Bone marrow (tissue), 2 donors: Measurements from ENCODE around the gene EML6.
A peak's percentile ranks its signal among the peaks of the same experiment; 100 is the strongest.

Experiments used
- DNase-seq, 2 donors: peaks; one replicate each; lab custom pipeline; 2025; lab: John Stamatoyannopoulos, UW

EML6 gene

DNA sequence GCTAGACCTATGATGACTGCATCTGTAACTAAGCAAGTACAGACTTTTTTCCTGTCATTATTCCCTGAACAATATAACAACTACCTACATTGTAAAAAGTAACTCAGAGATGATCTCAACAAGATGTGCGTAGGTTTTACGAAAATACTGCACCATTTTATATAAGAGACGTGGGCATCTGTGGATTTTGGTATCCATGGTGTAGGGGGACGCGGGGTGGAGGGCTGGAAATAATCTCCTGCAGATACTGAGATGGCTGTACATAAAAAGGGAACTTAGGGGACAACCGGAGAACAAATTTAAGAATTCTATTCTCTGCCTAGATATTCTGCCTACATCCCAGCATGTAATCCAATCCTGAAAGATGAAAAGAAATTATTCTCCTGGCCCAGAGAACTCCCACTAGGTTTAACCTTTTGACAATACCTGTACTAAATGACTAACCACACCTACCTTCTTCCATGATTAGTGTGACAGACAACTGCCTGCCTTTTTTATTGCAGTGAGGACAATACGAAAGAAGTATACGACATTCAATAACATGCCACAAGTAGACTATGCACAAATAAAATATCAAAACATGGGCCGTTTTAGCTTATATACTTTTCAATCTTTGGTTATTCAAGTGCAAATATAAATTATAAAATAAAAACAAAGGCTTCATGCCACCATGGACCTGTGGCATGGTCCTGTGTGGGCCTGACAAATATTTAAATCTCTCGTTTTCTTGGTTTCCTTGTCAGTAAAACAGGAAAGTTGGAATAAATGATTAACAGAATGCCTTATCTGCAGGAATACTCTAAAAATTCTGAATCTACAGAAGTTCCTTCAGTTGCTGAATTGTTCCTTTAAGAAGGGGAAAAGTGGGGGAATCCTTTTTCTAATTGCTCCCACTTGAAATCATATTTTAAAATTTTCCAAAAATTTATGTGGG is 280.5 kb downstream of the EML6 start:
- DNase-seq = no peak

DNA sequence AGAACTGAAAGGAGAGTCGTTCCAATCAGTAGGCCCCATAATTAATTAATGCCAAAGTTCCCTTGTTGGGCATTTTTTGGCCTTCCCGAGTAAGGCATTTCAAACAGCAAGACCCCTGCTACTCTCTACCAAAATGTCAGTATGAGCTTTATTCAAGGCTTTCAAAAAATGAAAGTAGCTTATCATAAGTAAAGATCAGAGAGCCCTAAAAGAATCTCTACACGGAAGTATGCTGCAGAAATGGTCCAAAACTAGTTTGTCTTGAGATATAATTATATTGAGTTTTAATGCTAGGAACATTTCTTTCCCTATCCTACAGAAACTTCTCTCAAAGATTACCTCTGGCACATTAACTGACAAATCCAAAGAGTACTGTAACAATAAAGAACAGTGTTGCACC is 282.8 kb downstream of the EML6 start:
- no peak for DNase-seq

DNA sequence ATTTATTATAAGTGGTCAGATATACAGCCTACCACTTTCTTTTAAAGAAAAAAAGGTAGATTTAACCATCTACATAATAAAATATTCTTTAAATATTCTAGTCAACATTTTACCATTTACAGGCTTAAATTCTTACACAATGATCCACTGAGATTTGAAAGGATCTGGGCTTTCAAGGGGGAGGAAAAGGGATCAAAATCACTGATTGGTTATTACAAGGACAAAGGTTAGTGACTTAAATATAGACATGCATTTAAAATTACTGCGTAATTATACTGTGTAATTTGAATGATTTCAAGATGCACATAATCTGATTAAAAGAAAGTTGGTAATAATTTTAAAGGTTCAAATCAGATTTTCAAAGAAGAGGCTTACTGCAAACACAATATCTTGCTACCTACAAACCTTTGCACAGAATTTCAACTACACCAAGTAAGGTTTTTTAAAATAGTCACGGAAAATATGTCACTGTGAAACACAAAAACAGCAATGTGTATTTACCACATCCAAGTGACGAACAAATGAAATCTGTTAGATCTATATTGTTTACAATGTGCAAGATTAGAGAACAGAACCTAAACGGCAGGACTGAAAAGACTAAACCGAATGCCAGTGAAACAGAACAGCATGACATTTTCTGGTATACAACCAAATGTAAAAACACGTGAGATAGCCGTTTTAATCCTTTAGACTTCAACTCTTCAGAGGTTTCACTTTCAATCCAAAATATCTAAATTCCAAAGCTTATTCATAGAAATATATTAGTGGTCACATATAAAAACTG is 286.0 kb downstream of the EML6 start:
- DNase-seq = no peak

DNA sequence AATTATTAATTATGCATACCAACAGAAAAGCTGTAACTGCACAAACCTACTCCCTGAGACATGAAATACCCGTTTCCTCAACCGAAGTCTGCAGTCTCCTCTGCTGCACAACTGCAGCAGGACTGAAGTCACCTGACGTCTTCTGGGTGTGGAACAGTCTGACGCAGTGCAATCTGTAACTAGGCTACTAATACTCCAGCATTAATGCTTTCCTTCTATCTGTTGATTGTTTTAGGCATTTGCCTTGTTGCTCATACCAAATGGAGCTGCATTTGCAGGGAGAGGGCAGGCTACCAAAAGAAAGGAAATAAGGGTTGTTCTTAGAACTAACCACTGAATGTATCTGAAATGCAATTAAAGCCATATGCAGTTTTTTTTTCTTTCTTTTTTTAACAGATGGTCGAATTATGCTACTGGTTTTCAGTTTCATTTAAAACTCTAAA is 286.7 kb downstream of the EML6 start:
- peak in 1 of 2 donors; percentile 50 for DNase-seq

DNA sequence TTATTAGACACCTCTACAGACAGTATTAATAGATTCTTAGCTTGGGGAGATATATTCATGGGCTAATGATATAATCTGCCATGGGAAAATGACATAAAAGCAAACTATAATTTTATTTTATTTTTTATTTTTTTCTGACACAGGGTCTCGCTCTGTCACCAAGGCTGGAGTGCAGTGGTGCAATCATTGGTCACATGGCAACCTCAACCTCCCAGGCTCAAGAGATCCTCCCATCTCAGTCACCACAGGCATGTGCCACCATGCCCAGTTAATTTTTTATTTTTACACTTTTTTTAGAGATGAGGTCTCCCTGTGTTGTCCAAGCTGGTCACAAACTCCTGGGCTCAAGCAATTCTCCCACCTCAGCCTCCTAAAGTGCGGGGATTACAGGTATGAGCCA is 287.5 kb downstream of the EML6 start:
- DNase-seq = no peak

DNA sequence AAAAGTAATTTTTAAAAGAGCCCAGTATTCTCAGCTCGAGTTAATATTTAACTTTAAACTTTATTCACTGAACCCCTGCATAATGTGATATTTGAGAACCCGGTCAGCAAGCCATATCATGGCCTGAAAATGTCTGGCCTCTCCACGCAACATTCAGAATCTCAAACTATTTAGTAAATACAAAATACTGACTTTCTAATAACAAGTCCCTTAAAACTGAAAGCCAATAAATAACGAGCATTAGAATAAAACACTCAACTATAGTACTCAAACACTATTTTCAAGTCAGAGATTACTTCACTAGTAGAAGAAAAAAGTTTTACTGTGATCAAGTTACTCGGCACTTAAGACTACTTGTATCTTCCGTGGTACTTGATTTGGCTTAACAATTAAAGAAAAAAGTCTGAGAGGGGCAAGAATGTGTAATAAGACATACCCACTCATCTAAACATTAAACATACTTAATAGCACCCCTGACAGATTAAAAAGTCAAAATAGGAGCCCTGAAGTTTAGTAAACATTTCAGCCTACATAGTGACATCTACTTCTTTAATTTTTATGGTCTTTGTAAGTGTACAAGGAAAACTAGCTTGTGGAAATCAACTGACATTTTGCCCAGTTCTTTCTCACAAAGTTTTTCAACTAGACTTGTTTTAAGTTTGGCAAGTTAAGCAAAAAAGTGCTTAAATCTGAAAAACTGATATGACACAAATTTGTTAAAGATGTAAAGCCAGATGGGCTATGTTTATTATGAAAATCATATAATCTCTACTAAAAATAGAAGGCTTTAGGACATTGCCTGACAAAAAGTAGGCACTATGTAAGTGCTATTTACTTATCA is 288.6 kb downstream of the EML6 start:
- DNase-seq = no peak

DNA sequence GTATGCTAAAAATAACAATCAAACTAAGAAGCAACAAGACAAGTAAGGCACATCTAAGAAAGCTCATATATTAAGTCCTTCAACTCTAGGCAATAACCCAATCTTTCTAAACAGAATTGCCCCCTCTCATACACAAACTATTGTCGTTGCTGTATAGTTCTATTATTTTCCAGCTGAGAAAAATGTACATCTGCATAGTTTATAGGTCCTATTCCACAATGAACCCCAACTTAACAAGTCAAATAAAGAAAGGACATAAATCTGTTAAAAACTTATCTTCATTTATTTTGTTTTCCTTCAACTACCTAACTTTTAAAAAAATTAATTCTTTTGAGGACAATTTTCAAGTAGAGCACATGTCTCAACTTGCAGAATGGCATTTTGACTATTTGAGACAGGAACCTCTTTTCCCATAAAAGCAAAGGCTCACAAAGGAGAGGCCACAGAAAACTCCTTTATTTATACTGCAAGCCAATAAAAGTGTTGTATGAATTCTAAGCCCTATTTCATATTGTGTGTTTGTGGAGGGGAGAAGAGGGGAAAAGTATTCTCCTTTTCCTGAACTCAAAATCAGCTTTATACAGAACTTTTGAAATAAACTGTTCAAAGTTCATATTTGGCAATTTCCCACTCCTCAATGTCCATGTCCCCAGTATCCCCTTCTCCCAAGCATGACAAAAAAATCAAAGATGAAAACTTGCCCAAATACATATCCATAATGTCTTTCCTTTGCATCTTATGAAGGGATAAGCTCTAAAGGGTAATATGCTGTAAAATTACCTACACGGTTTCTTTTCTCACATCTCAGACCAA is 289.4 kb downstream of the EML6 start:
- no peak for DNase-seq

DNA sequence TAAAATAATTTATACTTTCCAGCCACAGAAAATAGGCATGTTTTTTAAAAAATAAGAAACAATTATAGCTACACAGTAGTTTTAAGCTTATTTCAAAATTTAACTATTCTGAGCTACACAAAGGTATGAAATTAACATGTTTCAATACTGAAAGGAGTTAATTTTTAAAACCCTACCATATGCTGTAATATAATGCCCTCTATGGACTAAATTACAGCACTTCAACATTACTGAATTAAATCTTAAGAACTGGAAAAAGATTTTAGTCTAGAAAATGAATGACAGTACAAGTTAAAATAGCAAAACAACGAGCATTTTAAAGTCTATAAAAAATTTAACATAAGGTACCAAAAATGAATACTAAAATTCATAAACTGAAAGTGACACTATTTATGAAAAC is 290.5 kb downstream of the EML6 start:
- no peak for DNase-seq

DNA sequence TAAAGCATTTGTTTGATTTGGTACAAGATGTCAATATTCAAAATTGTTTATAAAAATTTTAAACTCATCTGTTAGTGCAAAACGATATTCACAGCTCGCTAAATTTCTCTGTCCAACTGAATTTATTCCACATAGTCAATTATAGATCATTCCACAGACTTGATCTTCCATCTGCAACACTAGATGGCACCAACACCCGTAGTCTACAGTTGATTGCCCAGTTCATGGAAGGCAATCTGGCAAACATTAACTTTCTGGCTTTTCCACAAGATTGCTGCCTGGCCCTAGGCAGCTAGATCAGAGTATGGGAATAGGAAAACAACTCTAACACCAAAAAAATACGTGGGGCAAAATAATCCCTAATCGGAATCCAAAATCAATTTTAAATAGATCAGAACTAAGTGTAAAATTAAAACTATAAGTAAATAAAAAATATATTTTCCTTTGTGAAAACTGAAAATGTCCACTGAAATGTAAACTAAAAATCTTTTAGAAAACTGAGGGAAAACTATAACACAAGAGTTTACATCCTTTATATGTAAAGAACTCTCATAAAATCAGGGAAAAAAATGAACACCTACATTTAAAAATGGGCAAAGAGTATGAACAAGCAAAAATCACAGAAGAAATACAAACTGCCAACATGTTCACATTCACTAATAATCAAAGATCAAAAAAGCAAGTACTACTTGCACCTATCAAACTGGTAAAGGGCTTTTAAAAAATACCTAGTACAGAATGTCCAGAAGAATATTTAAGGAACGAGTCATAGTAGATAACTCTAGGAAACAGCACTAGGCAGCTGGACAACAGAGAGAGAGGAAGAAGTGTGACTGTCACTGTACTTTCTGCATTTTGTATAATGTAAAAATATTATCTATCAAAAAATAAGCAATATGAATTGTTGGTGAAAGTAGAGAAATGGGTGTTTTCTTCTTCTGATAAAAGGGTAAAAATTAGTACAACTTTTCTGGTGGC is 291.8 kb downstream of the EML6 start:
- DNase-seq = peak in 1 of 2 donors; percentile 37

DNA sequence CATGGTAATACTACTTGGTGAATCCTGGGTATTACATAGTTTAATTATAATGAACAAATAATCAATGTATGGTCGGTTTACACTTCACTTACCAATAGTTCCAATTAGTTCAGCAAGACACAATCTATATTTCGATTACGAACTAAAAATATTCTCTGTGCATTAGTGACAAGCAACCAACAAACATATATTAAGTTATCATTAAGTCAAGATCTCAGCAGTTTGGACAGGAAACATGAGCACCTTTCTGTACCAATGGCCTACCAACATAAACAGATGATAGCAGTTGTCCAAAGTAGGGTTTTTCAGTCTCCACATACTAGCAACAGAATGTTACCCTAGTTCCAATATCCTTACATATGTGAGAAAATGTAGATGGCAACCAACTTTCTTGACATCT is 294.0 kb downstream of the EML6 start:
- no peak for DNase-seq

DNA sequence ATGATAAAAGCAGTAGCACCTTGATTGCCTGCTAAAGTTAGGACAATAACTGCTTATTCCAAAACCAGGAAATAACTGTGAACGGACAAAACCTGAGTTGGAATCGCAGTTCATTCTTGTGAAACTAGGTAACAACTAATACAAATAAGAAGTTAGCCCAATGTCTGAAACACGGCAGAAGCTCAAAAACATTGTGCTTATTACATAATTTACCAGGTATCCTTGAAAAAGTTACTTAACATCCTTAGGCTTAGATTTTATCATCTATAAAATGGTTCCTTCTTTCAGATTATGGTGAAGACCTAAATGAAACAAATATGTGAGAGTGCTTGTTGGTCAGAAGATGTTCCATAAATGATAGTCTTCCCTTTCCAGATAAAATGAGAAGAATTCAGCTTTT is 294.4 kb downstream of the EML6 start:
- no peak for DNase-seq

DNA sequence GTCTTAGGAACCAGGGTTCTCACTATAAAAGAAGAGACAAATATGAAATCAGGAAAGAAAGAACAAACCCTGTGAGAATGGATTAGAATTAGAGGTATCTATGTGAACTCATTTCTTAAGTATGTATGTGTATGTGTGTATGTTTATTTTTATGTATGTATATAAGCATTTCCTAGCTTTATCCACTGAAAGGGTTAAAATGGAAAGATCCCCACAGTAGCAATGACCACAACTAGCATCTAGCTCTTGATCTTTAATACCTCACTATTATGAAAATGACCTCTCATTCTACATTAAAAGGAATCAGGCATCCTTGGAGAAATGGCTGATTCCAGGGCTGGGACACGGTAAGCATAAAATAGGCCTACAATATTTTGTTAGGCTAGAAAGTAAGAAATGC is 295.2 kb downstream of the EML6 start:
- no peak for DNase-seq

DNA sequence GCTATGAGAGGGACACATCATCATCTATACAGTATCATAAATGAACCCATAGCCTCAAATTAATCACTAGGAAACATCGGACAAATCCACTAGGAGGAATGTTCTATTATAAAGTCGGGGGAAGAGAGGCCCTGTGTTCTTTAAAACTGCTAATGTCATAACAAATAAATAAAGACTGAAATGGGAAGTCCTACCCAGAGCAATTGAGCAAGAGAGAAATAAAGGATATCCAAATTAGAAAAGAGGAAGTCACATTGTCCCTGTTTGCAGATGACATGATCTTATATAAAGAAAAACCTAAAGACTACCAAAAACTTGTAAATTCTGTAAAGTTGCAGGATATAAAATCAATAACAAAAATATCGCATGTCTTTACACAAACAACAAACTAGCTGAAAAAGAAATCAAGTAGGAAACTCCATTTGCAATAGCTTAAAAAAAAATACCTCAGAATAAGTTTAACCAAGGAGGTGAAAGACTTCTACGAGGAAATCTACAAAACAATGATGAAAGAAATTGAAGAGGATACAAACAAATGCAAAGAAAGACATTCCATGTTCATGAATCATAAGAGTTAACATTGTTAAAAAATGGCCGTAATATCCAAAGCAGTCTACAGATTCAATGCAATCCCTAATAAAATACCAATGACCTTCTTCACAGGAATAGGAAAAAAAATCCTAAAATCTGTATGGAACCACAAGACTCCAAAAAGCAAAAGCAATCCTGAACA is 296.2 kb downstream of the EML6 start:
- DNase-seq = peak in 1 of 2 donors; percentile 91
